SK-N-MC (cell line): Measurements from ENCODE around the gene ETFA.
"Not testable (repeated sequence)": the region's sequence is repeated elsewhere in the genome, so short reads cannot be mapped to it uniquely, and the experiment has no call there.

ENCODE experiments used
- EZH2 ChIP-seq: fragments of 200-600 bp; sonication (generic); IDR thresholded peaks from one replicate; pipeline ENCODE4 v1.6.1; 2017; ENCODE audit warnings: antibody characterized with exemption
- POLR2AphosphoS5 ChIP-seq: IDR thresholded peaks from 2 replicates; pipeline ENCODE4 v1.6.1; 2012; ENCODE audit warnings: mild to moderate bottlenecking, low read depth, low read length, borderline replicate concordance

DNA sequence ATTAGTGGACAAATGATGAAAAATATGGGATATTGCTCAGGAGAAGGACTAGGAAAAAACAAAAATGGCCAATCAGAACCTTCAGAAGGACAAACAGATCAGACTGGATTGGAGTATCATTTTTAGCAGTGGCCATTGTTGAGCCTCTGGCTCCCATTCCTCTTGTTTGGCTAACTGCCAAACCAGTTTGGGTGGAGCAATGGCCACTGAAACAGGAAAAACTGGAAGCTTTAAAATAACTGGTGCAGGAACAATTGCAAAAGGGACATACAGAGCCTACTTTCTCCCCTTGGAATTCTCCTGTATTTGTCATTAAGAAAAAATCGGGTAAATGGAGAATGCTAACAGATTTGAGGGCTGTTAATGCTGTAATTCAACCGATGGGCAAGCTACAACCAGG lies 45.5 kb downstream of the ETFA start:
- not testable (repeated sequence) for TF ChIP-seq EZH2, POLR2AphosphoS5
